Cardiac muscle cell (in vitro differentiated cells and primary cell): ENCODE measurements around the gene PODNL1. TPM values are rescaled to one million over a fixed set of nuclear protein-coding genes. Genes with fewer than 3 reads are reported as not detected.

ENCODE experiments used
- DNase-seq, 2 donors: peaks; one replicate each; pipeline versions ENCODE4 v3.0.0 to v3.0.0-alpha.2; 2010 to 2017; ENCODE audit warnings: low read depth in 1 of 2, low spot score in 1 of 2
- H3K27ac ChIP-seq: fragments of 200-600 bp; sonication (generic); 2 replicates; pipeline ENCODE4 v1.5.1; 2016
- H3K27me3 ChIP-seq: fragments of 200-600 bp; sonication (generic); 2 replicates; pipeline ENCODE4 v1.6.0; 2016; ENCODE audit warnings: control low read depth
- H3K36me3 ChIP-seq: fragments of 200-600 bp; sonication (generic); 2 replicates; pipeline ENCODE4 v1.5.1; 2016; ENCODE audit warnings: control low read depth
- H3K4me1 ChIP-seq: fragments of 200-600 bp; sonication (generic); 2 replicates; pipeline ENCODE4 v1.8.1; 2017; ENCODE audit warnings: low read depth, mild to moderate bottlenecking, mixed run types
- H3K4me3 ChIP-seq: fragments of 200-600 bp; sonication (generic); 2 replicates; pipeline ENCODE4 v1.5.1; 2016; ENCODE audit warnings: mild to moderate bottlenecking
- H3K9me3 ChIP-seq: fragments of 200-600 bp; sonication (generic); 2 replicates; pipeline ENCODE4 v1.5.1; 2017; ENCODE audit warnings: low read depth, mild to moderate bottlenecking, control low read depth
- CTCF ChIP-seq: IDR thresholded peaks from 2 replicates; pipeline ENCODE4 v1.5.1; 2012; ENCODE audit warnings: low read depth, mild to moderate bottlenecking, low read length
- polyA plus RNA-seq: library from polyadenylated mRNA; unstranded; fragments of >200 nt; fragmentation: Nextera tagmentation; extraction: Ambion mirVana; gene quantifications from 2 replicates; pipeline ENCODE4 v1.2.1, GENCODE V29; 2016
- total RNA-seq: library from RNA; depleted of rRNA; stranded (reverse); fragments of >200 nt; gene quantifications from 2 replicates; pipeline ENCODE4 v1.2.3, GENCODE V29; 2016

The PODNL1 gene
- total and polyA plus RNA-seq, 2 experiments from 2014 or later: 0.24 TPM; not detected in 1

- Histone ChIP-seq H3K9me3 (no peaks in the 10 kb centered on the region), H3K27me3 (peaks cover 16% of the 10 kb centered on the region), H3K27ac (no peak overlapping the region), H3K4me1 (no peaks in the 10 kb centered on the region), H3K36me3 (peaks cover 26% of the 10 kb centered on the region), H3K4me3 (no peak overlapping the region)
- TF ChIP-seq CTCF: no peak
- no peak for DNase-seq
Measured at GRCh38 chr19:13966684-13967128, 28.5 kb upstream of the PODNL1 start.

GRCh38 chr19:13965926-13966683, 27.9 kb upstream of the PODNL1 start:
- DNase-seq: no peak
- no peaks in the 10 kb centered on the region for H3K9me3 ChIP-seq
- peaks cover 26% of the 10 kb centered on the region for H3K36me3 ChIP-seq
- H3K27me3 ChIP-seq: peaks cover 16% of the 10 kb centered on the region
- H3K4me3 ChIP-seq: no peak overlapping the region
- no peak for TF ChIP-seq CTCF
- H3K4me1 ChIP-seq: no peaks in the 10 kb centered on the region
- H3K27ac ChIP-seq: no peak overlapping the region

- TF ChIP-seq CTCF: no peak
- no peak for DNase-seq
- Histone ChIP-seq H3K27me3 (peaks cover 16% of the 10 kb centered on the region), H3K27ac (no peak overlapping the region), H3K4me3 (no peak overlapping the region), H3K4me1 (no peaks in the 10 kb centered on the region), H3K9me3 (no peaks in the 10 kb centered on the region), H3K36me3 (peaks cover 29% of the 10 kb centered on the region)
Measured at GRCh38 chr19:13965377-13965896, 27.2 kb upstream of the PODNL1 start.

GRCh38 chr19:13964776-13965175, 26.6 kb upstream of the PODNL1 start:
- no peak for TF ChIP-seq CTCF
- no peaks in the 10 kb centered on the region for H3K9me3 ChIP-seq
- H3K27ac ChIP-seq: no peak overlapping the region
- peaks cover 16% of the 10 kb centered on the region for H3K27me3 ChIP-seq
- H3K4me3 ChIP-seq: no peak overlapping the region
- peaks cover 30% of the 10 kb centered on the region for H3K36me3 ChIP-seq
- DNase-seq: no peak
- H3K4me1 ChIP-seq: no peaks in the 10 kb centered on the region

- no peak overlapping the region for H3K27ac ChIP-seq
- DNase-seq: no peak
- TF ChIP-seq CTCF: no peak
- no peaks in the 10 kb centered on the region for H3K9me3 ChIP-seq
- H3K4me1 ChIP-seq: no peaks in the 10 kb centered on the region
- no peak overlapping the region for H3K4me3 ChIP-seq
- peaks cover 23% of the 10 kb centered on the region for H3K36me3 ChIP-seq
- H3K27me3 ChIP-seq: peaks cover 16% of the 10 kb centered on the region
Measured at GRCh38 chr19:13963603-13964105, 25.4 kb upstream of the PODNL1 start.
